HS-27A (cell line): ENCODE measurements around the gene ZNF583.

ENCODE experiments used
- DNase-seq: peaks from one replicate; pipeline ENCODE4 v3.0.0-alpha.2; 2012; ENCODE audit warnings: low read depth, missing footprints

The ZNF583 gene

DNA sequence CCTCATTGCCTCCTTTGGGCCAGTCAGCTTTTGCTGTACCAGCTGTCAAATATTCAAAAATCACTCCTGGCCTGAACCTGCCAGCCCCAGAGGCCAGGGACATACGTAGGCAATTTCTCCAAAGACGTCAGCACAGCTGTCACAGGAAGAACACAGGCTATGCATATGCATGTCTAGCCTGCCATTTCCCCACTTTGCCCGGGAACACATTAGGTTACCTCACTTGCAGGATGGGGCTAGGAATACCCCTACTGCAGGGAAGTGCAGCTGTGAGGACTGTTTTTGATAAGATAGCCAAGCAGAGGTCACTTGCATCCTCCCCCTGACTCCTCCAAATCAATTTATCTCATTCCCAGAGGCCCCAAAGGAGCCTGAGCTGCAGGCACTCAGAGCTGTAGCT lies 70.2 kb downstream of the ZNF583 start:
- no peak for DNase-seq

- no peak for DNase-seq
Observed at GRCh38 chr19:56476093-56476492, 72.0 kb downstream of the ZNF583 start.
